ENCODE measurements around the gene IGSF8. TPM values are rescaled to one million over a fixed set of nuclear protein-coding genes. Genes with fewer than 3 reads are reported as not detected.
A peak's percentile ranks its signal among the peaks of the same experiment; 100 is the strongest.
"Not testable (repeated sequence)": the region's sequence is repeated elsewhere in the genome, so short reads cannot be mapped to it uniquely, and the experiment has no call there.

The IGSF8 gene
- total RNA-seq, 1 donor from 2014 or later, result 19.2 TPM

DNA sequence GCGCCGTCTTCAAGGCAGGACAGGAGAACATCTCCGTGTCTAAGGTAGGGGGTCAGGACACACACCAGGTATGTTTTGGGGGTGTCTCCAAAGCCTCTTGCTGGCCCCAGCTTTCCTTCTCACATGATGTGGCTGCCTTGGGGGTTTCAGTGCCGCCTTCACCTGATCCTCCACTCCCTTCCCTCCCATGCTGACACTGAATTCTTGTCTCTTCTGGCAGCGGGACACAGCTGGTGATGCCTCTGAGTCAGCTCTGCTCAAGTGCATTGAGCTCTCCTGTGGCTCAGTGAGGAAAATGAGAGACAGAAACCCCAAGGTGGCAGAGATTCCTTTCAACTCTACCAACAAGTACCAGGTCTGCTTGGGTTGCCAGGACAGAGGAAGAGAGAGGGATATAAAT is 30.6 kb upstream of the IGSF8 start:
- ATAC-seq, result no peak
- DNase-seq, result no peak

DNA sequence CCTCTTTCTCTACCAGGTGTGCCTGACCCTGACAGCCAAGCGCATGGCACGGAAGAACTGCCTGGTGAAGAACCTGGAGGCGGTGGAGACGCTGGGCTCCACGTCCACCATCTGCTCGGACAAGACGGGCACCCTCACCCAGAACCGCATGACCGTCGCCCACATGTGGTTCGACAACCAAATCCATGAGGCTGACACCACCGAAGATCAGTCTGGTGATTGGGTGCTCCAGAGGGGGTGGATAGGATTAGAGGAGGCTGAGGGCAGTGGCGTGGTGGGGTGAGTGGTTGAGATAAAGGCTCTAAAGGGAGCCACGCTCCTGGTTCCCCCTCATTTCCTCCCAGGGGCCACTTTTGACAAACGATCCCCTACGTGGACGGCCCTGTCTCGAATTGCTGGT is 30.2 kb upstream of the IGSF8 start:
- DNase-seq (no peak), ATAC-seq (no peak)
- intact Hi-C loops (cut with micrococcal nuclease), result no loop called here

More for the DNA sequence above, 30.6 kb upstream of the IGSF8 start:
- intact Hi-C loops (cut with micrococcal nuclease), result no loop called here

GRCh38 chr1:160127865-160128523 is 29.6 kb upstream of the IGSF8 start:
- intact Hi-C loops (cut with micrococcal nuclease), result no loop called here
- DNase-seq, result no peak
- peak; percentile 36 for ATAC-seq

GRCh38 chr1:160127381-160127780 is 29.0 kb upstream of the IGSF8 start:
- ATAC-seq (no peak), DNase-seq (no peak)
- intact Hi-C loops (cut with micrococcal nuclease), result no loop called here

DNA sequence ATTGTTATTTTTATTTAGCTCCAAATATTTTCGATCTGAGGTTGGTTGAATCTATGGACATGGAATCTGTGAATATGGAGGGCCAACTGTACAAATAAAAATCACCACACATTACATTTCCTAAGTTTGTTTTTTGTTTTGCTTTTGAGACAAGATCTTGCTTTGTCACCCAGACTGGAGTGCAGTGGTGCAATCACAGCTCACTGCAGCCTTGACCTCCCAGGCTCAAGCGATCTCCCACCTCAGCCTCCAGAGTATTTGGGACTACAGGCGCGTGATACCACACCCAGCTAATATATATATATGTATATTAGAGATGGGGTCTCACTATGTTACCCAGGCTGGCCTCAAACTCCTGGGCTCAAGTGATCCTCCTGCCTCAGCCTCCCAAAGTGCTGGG is 27.9 kb upstream of the IGSF8 start:
- not testable (repeated sequence) for DNase-seq

DNA sequence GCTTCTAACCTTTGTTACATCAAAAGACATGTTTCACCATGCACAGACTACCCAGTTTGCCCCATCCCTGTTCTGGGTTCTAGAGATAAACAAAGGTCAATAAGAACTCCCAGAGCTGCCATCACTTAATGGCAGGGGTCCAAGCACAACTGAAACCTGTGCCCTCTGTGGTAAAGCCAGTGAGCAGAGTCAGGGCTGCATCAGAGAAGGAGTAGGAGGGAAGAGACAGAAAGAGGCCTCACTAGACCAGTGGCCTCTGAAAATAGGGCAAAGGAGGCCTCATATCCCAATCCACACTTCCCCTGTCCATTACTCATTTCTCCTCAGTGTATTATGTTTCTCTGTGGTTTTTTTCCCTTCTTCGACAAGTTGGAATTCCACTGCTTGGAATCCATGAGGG is 27.3 kb upstream of the IGSF8 start:
- peak; percentile 14 for ATAC-seq
- DNase-seq, result no peak

More for the DNA sequence above, 27.9 kb upstream of the IGSF8 start:
- intact Hi-C loops (cut with micrococcal nuclease); ATAC-seq: not testable (repeated sequence)

DNA sequence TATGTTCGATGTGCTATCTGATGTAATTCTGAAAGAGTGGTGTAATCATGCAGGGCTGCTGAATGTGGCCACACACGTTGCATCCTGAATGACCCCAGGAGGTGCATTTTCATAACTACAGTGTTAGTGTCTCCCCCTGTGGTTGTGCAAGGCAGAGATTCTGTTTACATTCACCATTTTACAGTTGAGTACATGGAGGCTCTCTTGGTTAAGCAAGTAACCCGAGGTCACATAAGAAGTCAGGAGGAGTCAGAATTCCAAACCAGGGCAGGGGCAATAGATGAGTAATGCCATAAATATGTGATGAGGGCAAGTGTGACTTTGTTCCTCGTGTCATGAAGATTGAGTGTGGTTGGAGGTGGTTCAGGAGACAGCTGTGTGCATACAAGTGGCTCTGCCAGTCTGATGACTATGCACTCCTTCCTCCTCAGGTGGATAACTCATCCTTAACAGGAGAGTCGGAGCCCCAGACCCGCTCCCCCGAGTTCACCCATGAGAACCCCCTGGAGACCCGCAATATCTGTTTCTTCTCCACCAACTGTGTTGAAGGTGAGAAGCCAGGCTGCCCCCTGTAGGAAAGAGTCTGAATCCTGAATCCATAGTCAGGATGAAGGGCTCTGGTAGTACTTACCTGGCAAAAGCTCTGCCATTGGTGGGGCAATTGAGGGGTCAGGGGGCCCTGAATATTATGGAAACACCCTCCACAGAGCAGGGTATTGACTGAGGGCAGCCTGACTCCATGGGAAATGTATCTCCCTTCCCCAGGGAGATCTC is 26.5 kb upstream of the IGSF8 start:
- ATAC-seq (peak; percentile 76), DNase-seq (no peak)
- intact Hi-C loops (cut with micrococcal nuclease), result no loop called here

More for the DNA sequence above, 27.3 kb upstream of the IGSF8 start:
- intact Hi-C loops (cut with micrococcal nuclease), result no loop called here

- DNase-seq (no peak), ATAC-seq (peak; percentile 1)
- intact Hi-C loops (cut with micrococcal nuclease), result no loop called here
Observed at GRCh38 chr1:160123726-160124125, 25.3 kb upstream of the IGSF8 start.

DNA sequence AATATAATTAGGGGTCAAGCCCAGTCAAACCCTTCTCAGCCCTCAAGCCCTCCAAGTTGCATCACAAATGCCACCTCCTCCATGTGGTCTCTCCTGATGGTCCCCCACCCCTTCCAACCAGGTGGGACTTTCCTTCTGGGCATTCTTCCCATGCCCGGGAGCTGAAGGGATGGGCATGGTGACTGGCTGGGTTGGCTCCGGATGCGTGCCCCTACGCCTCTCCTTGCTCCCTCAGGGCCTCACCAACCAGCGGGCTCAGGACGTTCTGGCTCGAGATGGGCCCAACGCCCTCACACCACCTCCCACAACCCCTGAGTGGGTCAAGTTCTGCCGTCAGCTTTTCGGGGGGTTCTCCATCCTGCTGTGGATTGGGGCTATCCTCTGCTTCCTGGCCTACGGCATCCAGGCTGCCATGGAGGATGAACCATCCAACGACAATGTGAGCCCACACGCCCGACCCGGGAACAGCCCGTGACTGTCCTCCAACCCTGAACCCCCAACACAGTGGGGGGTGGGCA is 24.6 kb upstream of the IGSF8 start:
- no peak for ATAC-seq
- intact Hi-C loops (cut with micrococcal nuclease), result no loop called here
- DNase-seq, result no peak

- DNase-seq (no peak), ATAC-seq (no peak)
- intact Hi-C loops (cut with micrococcal nuclease), result no loop called here
Observed at GRCh38 chr1:160121388-160121787, 23.0 kb upstream of the IGSF8 start.

DNA sequence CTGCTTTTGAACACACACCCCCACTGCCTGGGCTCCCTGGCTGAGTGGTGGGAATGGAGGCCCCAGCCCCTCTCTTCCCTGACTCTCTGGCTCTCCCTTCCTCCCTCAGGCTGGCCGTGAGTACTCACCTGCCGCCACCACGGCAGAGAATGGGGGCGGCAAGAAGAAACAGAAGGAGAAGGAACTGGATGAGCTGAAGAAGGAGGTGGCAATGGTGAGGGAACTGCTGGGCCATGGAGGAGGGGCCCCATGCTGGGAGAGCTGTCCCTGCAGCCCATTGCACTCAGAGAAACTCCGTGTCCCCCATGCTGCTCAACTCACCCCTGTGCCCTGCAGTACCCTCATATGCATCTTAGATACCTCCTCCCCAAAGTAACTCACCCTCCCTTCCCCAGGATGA is 22.4 kb upstream of the IGSF8 start:
- no peak for DNase-seq

DNA sequence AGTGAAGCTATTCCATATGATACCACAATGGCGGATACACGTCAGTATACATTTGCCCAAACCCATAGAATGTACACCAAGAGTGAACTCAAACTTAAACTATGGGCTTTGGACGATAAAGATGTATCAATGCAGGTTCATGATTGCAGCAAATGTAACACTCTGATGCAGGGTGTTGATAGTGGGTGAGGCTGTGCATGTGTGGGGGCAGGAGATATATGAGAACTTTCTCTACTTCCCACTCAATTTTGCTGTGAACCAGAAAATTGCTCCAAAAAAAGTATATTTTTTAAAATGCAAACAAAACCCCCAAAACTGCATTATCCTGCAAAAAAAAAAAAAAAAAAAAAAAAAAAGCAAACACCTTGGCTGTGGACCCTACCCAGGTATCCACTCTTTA is 20.5 kb upstream of the IGSF8 start:
- no peak for ATAC-seq
- DNase-seq, result no peak
- intact Hi-C loops (cut with micrococcal nuclease), result no loop called here

More for the DNA sequence above, 22.4 kb upstream of the IGSF8 start:
- intact Hi-C loops (cut with micrococcal nuclease), result no loop called here
- no peak for ATAC-seq

- ATAC-seq (peak; percentile 58), DNase-seq (peak; percentile 71)
- intact Hi-C loops (cut with micrococcal nuclease), result no loop called here
Observed at GRCh38 chr1:160117709-160118183, 19.3 kb upstream of the IGSF8 start.

DNA sequence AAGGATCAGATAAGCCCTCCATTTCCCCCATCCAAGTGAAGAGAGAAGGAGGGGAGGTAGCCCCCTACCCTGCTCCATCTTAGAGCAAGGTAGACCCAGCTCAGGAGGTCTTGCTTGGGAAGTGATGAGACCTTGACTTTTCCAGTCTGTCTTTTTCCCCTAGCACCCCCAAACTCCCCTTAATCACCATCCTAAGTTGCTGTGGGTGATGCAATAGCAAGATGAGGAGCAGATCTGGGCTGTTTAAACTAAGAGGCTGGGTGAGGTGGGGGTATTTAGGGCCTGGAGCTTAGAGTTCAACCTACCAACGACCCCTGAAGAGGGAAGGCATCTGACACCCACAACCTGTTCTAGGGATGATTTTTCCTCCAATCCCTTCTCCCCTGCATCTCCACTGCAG is 18.9 kb upstream of the IGSF8 start:
- no peak for DNase-seq
- no peak for ATAC-seq
- intact Hi-C loops (cut with micrococcal nuclease), result no loop called here

DNA sequence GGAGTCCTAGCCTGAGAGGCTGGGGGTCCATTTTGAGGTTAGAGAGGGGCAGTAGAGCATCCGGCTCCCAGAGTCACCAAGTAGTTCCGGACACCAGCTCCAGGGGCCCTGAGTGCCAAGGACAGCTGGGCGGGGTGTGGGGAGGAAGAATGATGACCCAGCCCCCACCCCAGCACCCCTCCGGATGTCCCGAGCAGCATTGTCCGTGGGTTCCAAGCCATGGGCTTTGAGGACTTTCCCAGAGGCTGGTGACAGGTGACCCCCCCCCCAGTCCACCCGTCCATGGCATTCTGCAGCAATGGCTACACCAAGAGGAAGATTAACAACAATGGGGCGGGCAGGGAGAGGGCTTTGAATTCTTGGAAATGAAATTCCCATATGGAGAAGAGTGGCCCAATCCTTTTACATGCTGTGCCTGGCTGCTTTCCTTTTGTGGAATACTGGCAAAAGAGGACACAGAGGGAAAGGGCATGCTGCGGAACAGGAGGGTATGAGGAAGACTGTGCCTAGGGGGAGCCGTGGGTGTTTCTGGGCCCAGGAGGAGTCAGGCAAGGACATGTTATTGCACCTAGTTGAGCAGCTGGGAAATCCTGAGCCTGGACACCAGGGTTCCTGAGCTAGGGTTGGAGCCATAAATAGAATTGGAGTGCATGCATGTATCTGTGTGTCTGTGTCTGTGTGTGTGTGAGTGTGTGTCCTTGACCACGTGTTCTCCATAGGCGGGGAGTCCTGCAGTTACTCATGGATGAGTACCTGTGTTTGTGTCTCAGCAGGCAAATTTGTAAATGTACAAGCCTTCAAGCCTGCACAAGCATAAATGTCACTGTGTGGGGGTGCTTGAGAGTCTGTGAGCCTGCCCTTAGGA is 18.1 kb upstream of the IGSF8 start:
- DNase-seq, result peak; percentile 51
- intact Hi-C loops (cut with micrococcal nuclease), result no loop called here
- peak; percentile 39 for ATAC-seq

DNA sequence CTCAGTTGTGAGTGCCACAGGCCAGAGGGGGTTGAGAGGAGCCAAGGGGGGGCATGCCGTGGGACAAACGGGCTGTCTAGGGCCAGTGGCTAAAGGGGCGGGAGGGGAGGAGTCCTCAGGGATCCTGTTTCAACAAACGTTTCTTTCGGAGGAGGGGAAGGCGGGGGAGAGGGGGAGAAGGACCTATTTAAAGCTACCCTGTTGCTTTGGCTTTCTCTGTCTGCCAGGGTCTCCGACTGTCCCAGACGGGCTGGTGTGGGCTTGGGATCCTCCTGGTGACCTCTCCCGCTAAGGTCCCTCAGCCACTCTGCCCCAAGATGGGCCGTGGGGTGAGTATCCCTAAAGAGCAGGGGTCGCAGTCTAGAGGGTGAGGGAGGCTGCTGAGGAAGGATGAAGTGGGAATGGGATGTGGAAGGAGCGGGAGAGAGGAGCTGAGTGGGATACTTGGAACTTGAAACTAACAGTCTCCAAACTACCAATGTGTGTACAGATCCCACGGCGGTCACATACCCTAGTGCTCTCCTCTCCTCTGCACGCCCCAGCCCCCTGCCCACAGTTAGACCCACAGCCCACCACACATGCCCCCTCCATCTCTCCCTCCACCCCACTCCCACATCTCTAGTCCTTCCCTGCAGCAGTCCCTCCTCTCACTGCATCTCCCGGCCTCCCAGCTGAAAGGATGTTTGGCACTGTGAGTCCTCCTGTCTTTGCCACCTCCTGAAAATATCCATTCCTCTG is 17.3 kb upstream of the IGSF8 start, which contains the start of gene ATP1A2:
ATP1A2 (plus strand) TSS at position 215 of the 738 bp plus-strand sequence; CDS start at position 318, 103 bp downstream.
- DNase-seq, result peak; percentile 71
- intact Hi-C loops (cut with micrococcal nuclease), result no loop called here

GRCh38 chr1:160114085-160114484 is 15.7 kb upstream of the IGSF8 start:
- DNase-seq (peak; percentile 48), ATAC-seq (peak; percentile 28)
- intact Hi-C loops (cut with micrococcal nuclease), result no loop called here

More for the DNA sequence above, 17.3 kb upstream of the IGSF8 start, which contains the start of gene ATP1A2:
- ATAC-seq, result peak; percentile 70

DNA sequence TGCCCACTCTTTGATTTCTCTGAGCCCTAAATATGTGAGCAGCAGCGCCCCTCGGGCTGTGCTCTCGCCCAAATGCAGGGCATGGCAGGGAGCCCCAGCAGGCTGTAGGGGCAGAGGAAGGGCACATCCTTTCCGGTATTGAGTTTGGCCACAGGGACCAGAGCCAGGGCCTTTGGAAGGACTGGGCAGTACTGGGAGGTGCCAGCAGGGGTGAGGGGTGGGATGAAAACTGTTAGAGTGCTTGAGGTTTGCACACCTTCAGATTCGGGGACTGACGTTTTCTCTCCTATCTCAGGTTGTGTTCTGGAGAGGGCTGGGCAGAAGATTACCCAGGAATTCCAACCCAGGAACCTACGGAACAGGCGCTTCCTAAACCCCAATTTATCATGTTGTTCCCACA is 15.0 kb upstream of the IGSF8 start:
- ATAC-seq, result no peak
- intact Hi-C loops (cut with micrococcal nuclease), result no loop called here
- DNase-seq, result no peak

DNA sequence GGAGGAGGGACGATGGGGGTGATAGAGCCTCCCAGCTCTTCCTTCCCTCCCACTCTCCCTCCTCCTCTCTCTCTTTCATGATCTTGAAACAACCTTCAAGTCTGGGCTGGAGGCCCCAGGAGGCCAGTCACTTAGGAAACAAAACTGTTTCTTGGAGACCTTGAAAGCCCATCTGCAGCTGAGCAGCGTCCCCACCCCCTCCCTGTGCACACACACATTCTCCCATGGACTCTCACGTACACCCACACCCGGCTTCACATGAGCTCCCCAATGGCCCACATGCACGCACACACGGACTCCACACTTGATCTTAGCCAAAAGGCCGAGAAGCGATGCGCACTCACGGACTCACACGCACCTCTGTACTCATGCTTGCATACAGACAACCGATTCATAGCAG is 13.9 kb upstream of the IGSF8 start:
- DNase-seq (peak; percentile 53), ATAC-seq (no peak)
- intact Hi-C loops (cut with micrococcal nuclease), result no loop called here
